HG03558 (cell line): Measurements from ENCODE around the gene ETNK1.
"Not testable (repeated sequence)": the region's sequence is repeated elsewhere in the genome, so short reads cannot be mapped to it uniquely, and the experiment has no call there.

Experiments
- ATAC-seq: cut with Tn5 transposase; IDR thresholded peaks from one replicate; pipeline ENCODE4 v1.9.1; 2021; ENCODE audit warnings: moderate number of reproducible peaks; ENCODE audit not compliant: unreplicated experiment; ENCODE audit errors: extremely low read depth

ETNK1 gene, protein sequence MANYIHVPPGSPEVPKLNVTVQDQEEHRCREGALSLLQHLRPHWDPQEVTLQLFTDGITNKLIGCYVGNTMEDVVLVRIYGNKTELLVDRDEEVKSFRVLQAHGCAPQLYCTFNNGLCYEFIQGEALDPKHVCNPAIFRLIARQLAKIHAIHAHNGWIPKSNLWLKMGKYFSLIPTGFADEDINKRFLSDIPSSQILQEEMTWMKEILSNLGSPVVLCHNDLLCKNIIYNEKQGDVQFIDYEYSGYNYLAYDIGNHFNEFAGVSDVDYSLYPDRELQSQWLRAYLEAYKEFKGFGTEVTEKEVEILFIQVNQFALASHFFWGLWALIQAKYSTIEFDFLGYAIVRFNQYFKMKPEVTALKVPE

DNA sequence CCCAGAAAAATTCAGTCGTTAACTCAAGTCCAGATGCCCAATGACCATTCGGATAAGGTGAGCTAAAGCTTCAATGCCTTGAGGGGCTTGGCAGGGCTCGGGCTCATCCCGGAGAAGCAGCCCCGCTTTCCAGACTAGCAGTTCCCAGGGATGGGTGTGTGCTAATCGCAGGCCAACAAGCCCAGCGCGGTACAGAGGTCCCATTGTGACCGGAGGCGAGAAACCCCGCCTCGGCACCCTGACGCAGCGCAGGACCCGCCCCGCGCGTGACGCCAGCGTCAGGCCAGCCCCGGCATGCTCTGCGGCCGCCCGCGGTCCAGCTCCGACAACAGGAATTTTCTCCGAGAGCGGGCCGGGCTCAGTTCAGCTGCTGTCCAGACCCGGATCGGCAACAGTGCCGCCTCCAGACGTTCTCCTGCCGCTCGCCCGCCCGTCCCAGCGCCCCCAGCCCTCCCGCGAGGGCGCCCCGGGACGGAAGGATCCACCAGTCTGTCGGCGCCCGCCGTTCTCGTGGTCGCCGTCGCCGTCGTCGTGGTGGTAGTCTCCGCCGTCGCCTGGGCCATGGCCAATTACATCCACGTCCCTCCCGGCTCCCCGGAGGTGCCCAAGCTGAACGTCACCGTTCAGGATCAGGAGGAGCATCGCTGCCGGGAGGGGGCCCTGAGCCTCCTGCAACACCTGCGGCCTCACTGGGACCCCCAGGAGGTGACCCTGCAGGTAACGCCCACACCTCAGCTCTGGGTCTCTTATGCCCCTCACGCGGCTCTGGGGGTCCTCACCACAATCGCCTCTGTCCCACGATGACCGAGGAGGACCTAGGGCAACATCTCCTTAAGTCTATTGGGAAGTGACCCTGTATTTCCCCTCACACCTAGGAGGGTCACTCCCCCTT, at the start of gene ETNK1:
Gene ETNK1 (plus strand): TSS at position 302 of the 892 bp plus-strand sequence. CDS start 260 bp downstream, at position 562.
- peak; percentile 93 for ATAC-seq

DNA sequence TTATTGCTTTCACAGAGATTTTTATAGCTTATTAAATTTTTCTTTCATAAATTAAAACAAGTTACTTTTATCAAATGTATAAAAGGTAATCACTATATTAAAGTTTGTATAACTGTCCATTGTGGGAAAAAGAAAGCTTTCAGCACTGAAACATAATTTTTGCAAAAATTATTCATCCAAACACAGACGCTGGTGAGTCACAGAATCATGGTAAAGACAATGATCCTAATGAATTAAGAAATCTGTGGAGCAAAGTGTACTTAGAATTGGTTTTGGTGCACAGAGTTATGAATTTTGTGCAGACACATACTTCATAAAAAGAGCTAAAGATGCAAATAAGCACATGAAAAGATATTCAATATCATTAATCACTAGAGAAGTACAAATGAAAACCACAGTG, 48.9 kb upstream of the ETNK1 start:
- no peak for ATAC-seq

DNA sequence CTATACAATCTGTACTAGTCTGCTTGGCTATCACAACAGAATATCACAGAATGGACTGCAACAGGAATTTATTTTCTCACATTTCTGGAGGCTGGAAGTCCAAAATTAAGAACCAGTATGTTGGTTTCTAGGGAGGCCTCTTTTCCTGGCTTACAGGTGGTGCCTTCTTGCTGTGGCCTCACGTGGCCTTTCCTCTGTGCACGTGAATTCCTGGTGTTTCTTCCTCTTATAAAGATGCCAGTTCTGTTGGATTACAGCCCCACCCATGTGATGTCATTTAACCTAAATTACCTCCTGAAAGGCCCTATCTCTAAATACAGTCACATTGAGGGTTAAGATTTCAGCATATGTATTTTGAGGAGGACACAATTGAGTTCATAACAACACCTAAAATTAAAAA, 48.5 kb upstream of the ETNK1 start:
- ATAC-seq: no peak

DNA sequence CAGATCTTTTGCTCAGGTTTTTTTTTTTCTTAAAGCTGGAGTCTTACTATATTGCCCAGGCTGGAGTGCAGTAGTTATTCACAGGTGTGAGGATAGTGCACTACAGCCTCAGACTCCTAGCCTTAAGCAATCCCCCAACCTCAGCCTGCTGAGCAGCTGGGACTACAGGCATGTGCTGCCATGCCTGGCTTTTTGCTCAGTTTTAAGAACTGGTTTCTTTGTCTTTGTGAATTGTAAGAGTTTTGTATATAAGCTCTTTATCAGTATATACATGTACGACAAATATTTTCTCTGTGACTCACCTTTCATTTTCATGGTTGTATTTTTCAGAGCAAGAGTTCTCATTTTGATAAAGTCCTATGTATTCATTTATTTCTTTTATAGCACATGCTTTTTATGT, 47.3 kb upstream of the ETNK1 start:
- ATAC-seq: no peak

DNA sequence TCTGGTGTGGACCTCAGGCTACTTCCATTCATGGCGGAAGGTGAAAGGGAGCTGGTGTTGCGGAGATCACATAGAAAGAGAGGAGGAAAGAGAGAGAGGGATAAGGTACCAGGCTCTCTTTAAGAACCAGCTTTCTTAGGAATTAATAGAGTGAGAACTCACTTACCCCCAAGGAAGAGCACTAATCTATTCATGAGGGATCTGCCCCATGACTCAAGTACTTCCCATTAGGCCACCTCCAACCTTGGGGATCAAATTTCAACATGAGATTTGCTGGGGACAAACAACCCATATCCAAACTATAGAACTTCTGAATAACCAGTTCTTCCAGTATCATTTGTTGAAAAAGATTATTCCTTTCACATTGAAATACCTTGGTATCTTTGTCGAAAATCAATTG, 46.6 kb upstream of the ETNK1 start:
- no peak for ATAC-seq

DNA sequence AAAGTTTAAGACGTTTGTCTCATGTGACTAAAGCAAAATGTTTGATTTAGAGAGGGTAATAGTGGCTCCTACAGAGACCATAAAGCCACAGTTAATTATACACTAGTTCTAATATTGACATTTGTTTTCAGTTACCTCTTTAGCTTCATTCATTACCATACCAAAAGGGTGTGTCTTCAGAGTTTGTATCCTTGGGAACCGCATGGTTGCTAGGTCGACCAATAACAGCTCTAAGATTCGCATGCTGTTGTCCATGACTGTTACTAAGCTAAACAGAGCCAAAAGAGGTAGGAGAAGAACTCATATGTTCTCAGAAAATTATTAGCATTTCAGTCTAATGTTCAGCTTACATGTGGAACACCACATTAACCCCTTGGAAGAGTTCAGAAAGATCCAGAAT, 36.2 kb upstream of the ETNK1 start:
- no peak for ATAC-seq

DNA sequence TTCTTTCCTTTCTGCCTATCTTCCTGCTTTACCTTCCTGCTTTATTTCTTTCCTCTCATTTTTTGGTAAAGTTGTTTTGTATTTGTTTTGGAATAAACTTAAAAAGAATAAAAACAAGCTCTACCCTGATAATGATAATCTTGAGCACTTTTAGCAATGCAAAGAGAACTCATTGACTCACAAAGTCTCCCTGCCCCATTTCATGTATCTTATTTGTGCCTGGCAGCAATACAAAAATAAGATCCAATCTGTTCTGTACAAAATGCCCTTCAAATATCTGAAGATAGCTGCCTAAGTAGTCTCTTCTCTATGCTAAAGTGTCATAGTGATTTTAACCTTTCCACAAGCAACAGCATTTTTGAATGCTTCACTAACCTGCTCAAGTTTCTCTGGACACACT, 31.1 kb upstream of the ETNK1 start:
- ATAC-seq: no peak

DNA sequence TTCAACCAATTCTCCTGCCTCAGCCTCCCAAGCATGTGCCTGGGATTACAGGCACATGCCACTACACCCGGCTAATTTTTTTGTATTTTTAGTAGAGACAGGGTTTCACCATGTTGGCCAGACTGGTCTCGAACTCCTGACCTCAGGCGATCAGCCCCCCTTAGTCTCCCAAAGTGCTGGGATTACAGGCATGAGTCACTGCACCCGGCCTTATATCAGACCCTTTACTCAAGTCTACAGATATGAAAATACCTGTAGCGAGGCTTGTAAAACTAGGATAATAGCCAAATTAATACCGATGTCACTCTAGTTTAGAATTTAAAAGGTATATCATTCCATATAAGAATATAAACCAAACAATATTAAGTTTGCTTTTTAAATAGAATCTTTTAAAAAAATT, 27.4 kb upstream of the ETNK1 start:
- ATAC-seq: not testable (repeated sequence)

DNA sequence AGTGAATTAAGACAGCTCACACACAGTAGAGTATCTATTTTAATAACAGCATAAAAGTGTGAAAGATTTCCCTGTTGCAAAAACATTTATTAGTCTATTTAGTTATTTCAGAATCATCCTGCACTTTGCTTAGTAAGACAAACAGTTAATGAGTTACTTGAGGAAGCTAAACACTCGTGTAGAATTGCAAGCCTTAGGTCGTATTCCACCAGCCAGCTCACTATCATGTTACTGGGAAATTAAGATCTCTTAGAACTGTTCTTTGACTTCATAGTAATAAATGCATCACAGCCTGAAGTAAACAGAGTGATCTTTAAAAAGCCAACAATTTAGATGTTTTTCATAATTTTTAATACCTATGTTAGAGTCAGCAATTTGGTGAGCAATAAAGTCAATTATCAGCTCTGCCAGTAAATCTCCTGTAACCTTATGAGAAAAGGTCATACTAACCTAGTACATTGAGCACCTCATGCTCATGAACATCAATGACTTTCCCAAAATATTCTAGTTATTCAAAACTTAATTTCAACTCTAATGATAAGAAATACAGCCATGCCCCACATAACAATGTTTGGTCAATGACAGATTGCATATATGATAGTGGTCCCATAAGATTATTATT, 26.7 kb upstream of the ETNK1 start:
- ATAC-seq: no peak

DNA sequence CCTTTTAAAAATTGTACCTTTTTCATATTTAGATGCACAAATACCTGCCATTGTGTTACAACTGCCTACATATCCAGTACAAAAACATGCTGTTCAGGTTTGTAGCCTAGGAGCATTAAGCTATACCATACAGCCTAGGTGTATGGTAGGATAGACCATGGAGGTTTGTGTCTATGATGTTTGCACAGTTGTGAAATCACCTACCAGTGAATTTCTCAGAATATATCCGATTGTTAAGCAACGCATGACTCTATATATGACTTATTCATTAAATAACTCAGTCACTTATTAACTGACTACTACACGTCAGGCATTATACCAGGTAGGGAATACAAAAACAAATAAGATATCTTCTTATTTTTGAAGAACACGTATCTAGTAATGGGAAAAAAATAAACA, 26.2 kb upstream of the ETNK1 start:
- no peak for ATAC-seq

DNA sequence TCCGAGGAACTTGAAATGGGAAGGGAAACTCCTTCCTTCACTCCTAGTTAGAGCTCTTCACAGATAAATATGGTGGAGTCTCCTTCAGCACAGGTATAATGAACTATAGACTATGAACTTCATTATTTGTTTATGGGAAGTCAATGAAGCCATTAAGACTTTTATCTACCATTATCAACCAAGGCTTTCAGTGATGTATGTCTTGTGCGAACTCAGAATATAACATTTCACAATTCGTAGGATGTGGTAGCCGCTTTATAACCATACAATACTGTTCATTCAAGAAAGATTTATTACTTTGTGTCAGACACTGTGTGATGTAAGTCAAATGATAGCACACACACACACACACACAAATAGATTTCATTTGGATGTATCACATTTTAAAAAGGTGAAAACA, 24.8 kb upstream of the ETNK1 start:
- ATAC-seq: no peak

DNA sequence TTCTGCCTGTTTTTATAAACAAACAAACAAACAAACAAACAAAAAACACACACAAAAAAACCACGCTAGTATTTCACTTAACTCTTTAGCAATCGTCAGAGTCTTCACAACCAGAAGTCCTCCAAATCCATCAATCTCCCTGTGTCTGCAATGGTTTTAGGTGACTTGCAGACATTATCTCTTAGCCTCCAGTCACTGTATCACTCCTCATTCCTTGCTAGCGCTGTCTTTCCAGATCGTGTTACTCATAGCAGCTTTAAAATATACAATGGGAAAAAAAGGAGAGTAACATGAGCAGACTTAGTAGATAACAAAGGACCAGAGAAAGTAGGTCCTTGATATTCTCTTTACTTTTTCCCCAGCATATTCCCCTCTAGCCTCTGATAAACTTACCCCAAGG, 15.5 kb upstream of the ETNK1 start:
- no peak for ATAC-seq

DNA sequence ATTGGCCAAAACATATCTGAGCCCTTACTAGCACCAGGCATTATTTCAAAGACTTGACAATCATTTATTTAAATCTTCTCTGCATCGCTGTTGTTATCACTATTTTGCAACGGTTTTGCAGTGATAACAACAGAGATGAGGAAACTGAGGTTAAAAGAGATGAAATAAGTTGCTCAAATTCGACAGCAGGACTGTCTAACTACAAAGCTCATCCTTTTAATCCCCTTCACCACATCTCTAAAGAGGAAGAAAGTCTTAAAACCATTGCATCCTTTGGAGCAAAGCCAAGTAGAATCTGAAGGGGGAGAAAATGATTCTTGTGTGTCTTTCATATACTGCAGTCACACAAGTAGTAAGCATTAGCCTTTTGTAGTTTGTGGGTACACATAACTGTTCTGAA, 14.8 kb upstream of the ETNK1 start:
- ATAC-seq: no peak

DNA sequence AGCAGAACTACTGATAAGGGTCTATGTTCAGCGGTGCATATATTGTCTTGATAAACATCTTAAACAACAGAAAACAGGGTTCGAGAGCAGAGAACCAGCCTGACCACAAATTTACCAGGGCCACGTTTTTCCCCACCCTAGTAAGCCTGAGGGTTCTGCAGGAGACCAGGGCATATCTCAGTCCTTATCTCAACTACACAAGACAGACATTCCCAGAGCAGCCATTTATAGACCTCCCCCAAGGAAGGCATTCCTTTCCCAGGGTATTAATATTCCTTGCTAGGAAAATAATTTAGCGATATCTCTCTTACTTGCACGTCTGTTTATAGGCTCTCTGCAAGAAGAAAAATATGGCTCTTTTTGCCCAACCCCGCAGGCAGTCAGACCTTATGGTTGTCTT, 12.1 kb upstream of the ETNK1 start:
- not testable (repeated sequence) for ATAC-seq

DNA sequence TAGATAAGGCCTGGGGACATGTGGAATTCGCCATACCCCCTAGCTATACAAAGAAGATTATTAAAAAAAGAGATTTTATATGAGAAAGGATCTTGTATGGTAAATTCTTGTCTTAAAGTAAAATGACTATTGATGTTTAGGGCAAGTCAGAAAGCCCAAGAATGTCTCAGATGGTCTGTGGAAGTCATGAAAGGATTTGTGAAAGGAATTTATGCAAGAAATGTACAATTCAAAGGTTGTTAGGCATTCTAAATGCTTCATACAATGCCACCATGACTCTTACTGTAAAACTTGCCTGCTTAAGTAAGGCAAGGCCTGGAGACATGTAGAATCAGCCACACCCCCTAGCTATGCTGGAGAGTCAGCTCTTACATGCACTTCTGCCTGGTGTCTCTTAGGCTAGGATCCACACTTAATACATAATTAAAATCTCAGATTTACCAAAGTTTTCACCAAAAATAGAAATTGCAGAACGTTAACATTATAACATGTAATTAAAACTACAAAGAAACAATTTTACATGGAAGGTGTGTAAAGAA, 8.9 kb upstream of the ETNK1 start:
- no peak for ATAC-seq

DNA sequence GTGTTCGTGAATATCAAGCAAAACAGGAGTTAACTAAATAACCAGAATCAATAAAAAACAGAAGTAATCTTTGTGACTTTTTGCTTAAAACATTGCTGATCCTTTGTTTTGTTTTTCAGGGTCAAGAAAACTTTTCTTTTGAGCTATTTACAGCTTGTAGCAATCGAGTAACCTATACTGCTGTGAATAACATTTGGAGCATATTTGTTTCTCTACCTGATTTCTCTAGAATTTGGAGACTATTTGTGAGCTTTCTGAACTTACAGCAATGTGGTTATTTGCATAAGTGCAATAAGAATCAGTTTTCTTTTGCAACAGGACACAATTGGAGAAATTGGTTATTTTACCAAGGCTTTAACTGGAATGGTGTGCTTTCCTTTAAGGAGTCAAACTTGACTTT, 7.3 kb upstream of the ETNK1 start:
- ATAC-seq: no peak

DNA sequence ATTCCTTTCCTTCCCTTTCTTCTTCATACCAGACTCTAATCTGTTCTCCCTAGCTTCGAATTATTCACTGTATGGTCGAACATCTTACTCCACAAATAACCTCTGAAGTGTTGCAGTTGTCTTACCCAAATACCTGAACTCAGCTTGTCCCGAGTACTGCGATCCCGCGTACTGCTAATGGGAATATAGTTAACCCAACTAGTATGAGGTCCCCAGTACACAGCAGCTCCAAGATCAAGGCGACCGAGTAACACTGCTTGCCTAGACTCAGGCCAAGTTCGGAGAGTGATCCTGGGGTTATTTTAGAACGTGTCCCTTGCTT, 462 bp upstream of the ETNK1 start:
- ATAC-seq: no peak

DNA sequence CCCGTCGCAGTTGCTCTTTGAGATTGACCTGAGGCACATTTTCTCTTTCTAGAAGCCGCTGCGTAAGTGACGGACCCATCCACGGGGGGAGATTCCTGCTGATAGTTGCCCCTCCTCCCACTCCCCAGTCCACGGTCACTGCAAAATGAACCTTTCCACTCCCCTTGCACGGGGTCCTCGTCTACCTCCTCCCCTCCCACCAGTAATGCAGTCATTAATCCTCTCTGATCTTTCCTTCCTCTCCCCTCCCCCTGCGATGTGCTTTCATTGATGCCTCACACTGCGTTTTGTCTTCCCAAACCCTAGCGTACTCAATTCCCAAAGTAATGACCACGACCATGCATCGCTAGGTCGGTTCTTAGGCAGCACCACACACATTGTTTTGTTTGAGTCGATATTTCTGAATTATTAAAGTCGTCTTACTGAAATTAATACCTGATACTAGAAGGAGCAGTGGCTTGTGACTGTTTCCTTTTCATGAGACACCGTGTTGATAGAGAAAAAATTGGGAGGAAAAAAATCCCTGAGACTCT, 857 bp downstream of the ETNK1 start:
- no peak for ATAC-seq

DNA sequence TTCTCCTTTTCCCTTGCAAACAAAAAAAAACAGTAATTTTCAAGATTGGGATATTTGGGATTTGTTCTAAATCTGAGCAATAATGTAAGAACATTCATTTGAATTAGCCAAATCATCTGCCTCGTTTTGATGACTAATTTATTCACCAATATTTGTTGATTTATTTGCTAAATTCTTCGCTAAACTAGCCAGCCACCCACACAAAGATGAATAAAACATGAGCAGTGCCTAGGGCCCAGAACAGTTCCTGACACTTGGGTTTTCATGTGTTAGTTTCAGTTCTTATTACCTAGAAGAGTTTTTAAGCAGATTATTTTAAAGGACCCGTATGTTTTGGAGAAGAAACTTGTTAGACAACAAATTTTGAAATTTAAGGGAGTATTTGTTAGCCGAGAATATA, 1.4 kb downstream of the ETNK1 start:
- no peak for ATAC-seq

DNA sequence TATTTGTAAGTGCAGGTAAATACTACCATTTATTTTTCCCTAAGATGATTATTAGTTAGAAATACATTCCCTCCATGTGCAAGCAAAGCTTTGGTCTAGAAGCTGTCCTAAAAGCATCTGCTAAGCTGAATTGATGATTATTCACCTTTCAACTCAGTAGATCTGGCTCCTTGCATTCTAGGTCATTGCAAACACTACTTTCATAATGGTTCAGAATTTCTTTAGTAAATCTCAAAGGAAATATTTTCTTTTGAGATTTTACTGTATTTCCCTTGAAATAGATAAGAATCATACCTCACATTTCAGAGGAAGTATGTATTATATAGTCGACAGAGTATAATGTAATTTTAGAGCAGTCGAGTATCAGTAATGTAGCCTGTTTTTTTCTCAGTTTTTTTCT, 2.4 kb downstream of the ETNK1 start:
- ATAC-seq: no peak

DNA sequence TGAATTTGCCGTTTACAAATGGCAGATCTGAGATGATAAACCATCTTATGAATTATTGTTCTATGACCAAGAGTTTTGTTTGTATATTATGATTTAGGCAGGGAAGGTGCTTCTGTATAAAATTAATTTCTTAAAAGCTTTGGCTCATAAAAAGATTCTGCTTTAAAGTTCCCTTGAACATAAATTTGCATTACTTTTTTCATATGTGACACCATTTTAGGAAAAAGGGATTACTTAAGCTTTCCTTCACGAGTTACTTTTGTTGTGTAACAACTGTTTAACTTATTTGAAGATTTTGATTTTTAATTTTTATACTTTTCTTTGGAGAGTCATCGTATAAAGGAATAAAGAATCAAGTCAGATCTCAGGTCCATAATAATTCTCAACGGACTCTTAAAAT, 3.3 kb downstream of the ETNK1 start:
- no peak for ATAC-seq
